Middle frontal gyrus (tissue), 1 donor: ENCODE data around the gene CISD1.
A peak's percentile ranks its signal among the peaks of the same experiment; 100 is the strongest.

Experiments
- DNase-seq: peaks from one replicate; pipeline ENCODE4 v3.0.0-alpha.2; 2015; ENCODE audit warnings: low spot score; ENCODE audit errors: extremely low spot score

Gene CISD1

GRCh38 chr10:58305821-58306220 is 36.9 kb downstream of the CISD1 start:
- no peak for DNase-seq

GRCh38 chr10:58307676-58308075 is 38.7 kb downstream of the CISD1 start:
- no peak for DNase-seq

GRCh38 chr10:58311026-58311425 is 42.1 kb downstream of the CISD1 start:
- no peak for DNase-seq

GRCh38 chr10:58316874-58317273 is 47.9 kb downstream of the CISD1 start:
- DNase-seq = no peak

- DNase-seq = no peak
These were observed 49.4 kb downstream of the CISD1 start for GRCh38 chr10:58318346-58318745.

GRCh38 chr10:58319599-58319998 is 50.6 kb downstream of the CISD1 start:
- DNase-seq = no peak

- DNase-seq = no peak
These were observed 51.5 kb downstream of the CISD1 start for GRCh38 chr10:58320351-58321049.

- DNase-seq = no peak
These were observed 53.3 kb downstream of the CISD1 start for GRCh38 chr10:58322072-58322834.

GRCh38 chr10:58322835-58323209 is 53.9 kb downstream of the CISD1 start:
- no peak for DNase-seq

- no peak for DNase-seq
These were observed 58.0 kb downstream of the CISD1 start for GRCh38 chr10:58326967-58327381.

- DNase-seq = no peak
These were observed 59.3 kb downstream of the CISD1 start for GRCh38 chr10:58328233-58328632.

GRCh38 chr10:58330431-58330830 is 61.5 kb downstream of the CISD1 start:
- DNase-seq = no peak

- no peak for DNase-seq
These were observed 62.7 kb downstream of the CISD1 start for GRCh38 chr10:58331646-58332045.

GRCh38 chr10:58334817-58335305 is 65.9 kb downstream of the CISD1 start, which contains the start of gene UBE2D1:
UBE2D1 (plus strand) TSS chr10:58335006; CDS start chr10:58335202, 196 bp downstream.
- peak; percentile 74 for DNase-seq

- DNase-seq = no peak
These were observed 66.5 kb downstream of the CISD1 start for GRCh38 chr10:58335306-58336005.

- no peak for DNase-seq
These were observed 67.3 kb downstream of the CISD1 start for GRCh38 chr10:58336242-58336641.
